IPS-18c (cell line): Measurements from ENCODE around the gene GPX5.
"Not testable (repeated sequence)": the region's sequence is repeated elsewhere in the genome, so short reads cannot be mapped to it uniquely, and the experiment has no call there.

Source experiments
- H3K4me3 ChIP-seq: 2 replicates; pipeline ENCODE4 v1.7.0; 2013; ENCODE audit warnings: low read depth, mild to moderate bottlenecking, low read length, moderate library complexity; ENCODE audit not compliant: insufficient read depth
- H3K9me3 ChIP-seq: one replicate; pipeline ENCODE4 v1.6.1; 2013; ENCODE audit warnings: mild to moderate bottlenecking, low read length, moderate library complexity; ENCODE audit not compliant: control insufficient read depth, insufficient read depth

The GPX5 gene

GRCh38 chr6:28525496-28526039 is at the start of gene GPX5:
GPX5 (plus strand) TSS chr6:28525881; CDS start chr6:28526014, 133 bp downstream.
- H3K9me3 ChIP-seq = no peaks in the 10 kb centered on the region
- no peak within 1 kb of the TSS for H3K4me3 ChIP-seq

- Histone ChIP-seq H3K9me3 (no peaks in the 10 kb centered on the region), H3K4me3 (no peak overlapping the region)
Measured at GRCh38 chr6:28478518-28478917, 47.2 kb upstream of the GPX5 start.

GRCh38 chr6:28480253-28480932 is 45.3 kb upstream of the GPX5 start:
- Histone ChIP-seq H3K4me3 (no peak overlapping the region), H3K9me3 (no peaks in the 10 kb centered on the region)

- no peak overlapping the region for H3K4me3 ChIP-seq
- H3K9me3 ChIP-seq = no peaks in the 10 kb centered on the region
Measured at GRCh38 chr6:28485482-28485881, 40.2 kb upstream of the GPX5 start.

- H3K9me3 ChIP-seq = no peaks in the 10 kb centered on the region
Measured at GRCh38 chr6:28486533-28486932, 39.1 kb upstream of the GPX5 start.

GRCh38 chr6:28486988-28487742 is 38.5 kb upstream of the GPX5 start:
- no peaks in the 10 kb centered on the region for H3K9me3 ChIP-seq
- H3K4me3 ChIP-seq = no peak overlapping the region

More at GRCh38 chr6:28486533-28486932, 39.1 kb upstream of the GPX5 start:
- H3K4me3 ChIP-seq = no peak overlapping the region

GRCh38 chr6:28488916-28489365 is 36.7 kb upstream of the GPX5 start:
- H3K9me3 ChIP-seq = no peaks in the 10 kb centered on the region
- H3K4me3 ChIP-seq = peak overlapping the region; percentile 56; the same call in 1 of the 2 replicates

GRCh38 chr6:28489366-28490204 is 36.1 kb upstream of the GPX5 start:
- Histone ChIP-seq H3K4me3 (peak overlapping the region; percentile 56), H3K9me3 (no peaks in the 10 kb centered on the region)

- peak overlapping the region; percentile 56 for H3K4me3 ChIP-seq
- H3K9me3 ChIP-seq = no peaks in the 10 kb centered on the region
Measured at GRCh38 chr6:28490205-28490890, 35.3 kb upstream of the GPX5 start.

- Histone ChIP-seq H3K4me3 (no peak overlapping the region), H3K9me3 (no peaks in the 10 kb centered on the region)
Measured at GRCh38 chr6:28491984-28492317, 33.7 kb upstream of the GPX5 start.

- H3K4me3 ChIP-seq = no peak overlapping the region
- no peaks in the 10 kb centered on the region for H3K9me3 ChIP-seq
Measured at GRCh38 chr6:28496099-28496779, 29.4 kb upstream of the GPX5 start.

GRCh38 chr6:28497306-28497705 is 28.4 kb upstream of the GPX5 start:
- no peak overlapping the region for H3K4me3 ChIP-seq

GRCh38 chr6:28497893-28498292 is 27.8 kb upstream of the GPX5 start:
- Histone ChIP-seq H3K9me3 (no peaks in the 10 kb centered on the region), H3K4me3 (no peak overlapping the region)

More at GRCh38 chr6:28497306-28497705, 28.4 kb upstream of the GPX5 start:
- no peaks in the 10 kb centered on the region for H3K9me3 ChIP-seq

- Histone ChIP-seq H3K9me3 (no peaks in the 10 kb centered on the region), H3K4me3 (no peak overlapping the region)
Measured at GRCh38 chr6:28501259-28501658, 24.4 kb upstream of the GPX5 start.

GRCh38 chr6:28502136-28502535 is 23.5 kb upstream of the GPX5 start:
- H3K9me3 ChIP-seq, H3K4me3 ChIP-seq: not testable (repeated sequence)

GRCh38 chr6:28502709-28503305 is 22.9 kb upstream of the GPX5 start:
- not testable (repeated sequence) for H3K9me3 ChIP-seq, H3K4me3 ChIP-seq
